K562 (cell line): Measurements from ENCODE around the gene ACR. TPM values are rescaled to one million over a fixed set of nuclear protein-coding genes. Genes with fewer than 3 reads are reported as not detected.

Experiments used
- ATAC-seq: fragments of 200-7000 bp; cut with Tn5 transposase; 3 replicates; pipeline ENCODE4 v1.9.1; 2020; ENCODE audit warnings: moderate library complexity
- BruUV-seq: library from RNA; stranded (reverse); fragments of 400-500 nt; replicated peaks from 2 replicates; lab custom pipeline; 2021; lab: Mats Ljungman, UMichigan
- CTCF ChIA-PET: fragments of 300-600 bp; formaldehyde crosslinking; extraction: SDS; loops from one replicate; lab custom pipeline; 2021; ENCODE audit warnings: low intra/inter-chr PET ratio; lab: Yijun Ruan, JAX
- POLR2A ChIA-PET: fragments of 300-600, 350-650 bp; sonication (Branson Sonifier 250); formaldehyde crosslinking; extraction: SDS; loops from one replicate; lab custom pipeline; 2021; ENCODE audit warnings: antibody characterized with exemption, inconsistent platforms; lab: Yijun Ruan, JAX
- DNase-seq, 4 experiments: peaks; one replicate each; pipeline versions ENCODE4 v3.0.0 to v3.0.0-alpha.2; 2011 to 2018; ENCODE audit warnings: low spot score in 3 of 4, mixed read lengths in 3 of 4; ENCODE audit errors: extremely low read depth in 1 of 4
- FAIRE-seq: peaks from 2 replicates; lab custom pipeline; 2011; peaks lifted over from hg19 to GRCh38; lab: Jason Lieb, UNC
- H2AFZ ChIP-seq: 2 replicates; pipeline ENCODE4 v1.6.0; 2011; ENCODE audit warnings: low read depth, low read length, control low read depth, inconsistent platforms
- H3K27ac ChIP-seq: fragments of 200-600 bp; 3 replicates; pipeline ENCODE4 v1.8.0; 2011; ENCODE audit warnings: low read depth, mild to moderate bottlenecking, control low read depth, inconsistent platforms, low read length, moderate library complexity, mixed read lengths; ENCODE audit errors: extremely low read depth
- H3K27me3 ChIP-seq, 2 experiments: fragments of 300-600 bp in 1 of 2; 2 replicates in 1 of 2; 3 replicates in 1 of 2; pipeline versions ENCODE4 v1.6.0 to v1.8.0; 2011; ENCODE audit warnings: inconsistent platforms in 2 of 2, low read length in 2 of 2, mild to moderate bottlenecking in 1 of 2, mixed read lengths in 1 of 2, moderate library complexity in 1 of 2; ENCODE audit not compliant: control insufficient read depth in 2 of 2, insufficient read depth in 2 of 2
- H3K36me3 ChIP-seq: fragments of 300-600 bp; 3 replicates; pipeline ENCODE4 v1.8.0; 2011; ENCODE audit warnings: mild to moderate bottlenecking, low read length, inconsistent platforms; ENCODE audit not compliant: control insufficient read depth, insufficient read depth
- H3K4me1 ChIP-seq, 2 experiments: fragments of 200-600 bp in 1 of 2; replicated peaks in 1 of 2; 2 replicates in 1 of 2; 3 replicates in 1 of 2; pipeline versions ENCODE4 v1.5.1 to v1.8.0; 2011; ENCODE audit warnings: inconsistent platforms in 2 of 2, low read length in 2 of 2, mild to moderate bottlenecking in 1 of 2, mixed read lengths in 1 of 2, moderate library complexity in 1 of 2; ENCODE audit not compliant: control insufficient read depth in 2 of 2, insufficient read depth in 2 of 2
- H3K4me2 ChIP-seq: 2 replicates; pipeline ENCODE4 v1.6.1; 2011; ENCODE audit warnings: low read length, control low read depth, inconsistent platforms, mixed read lengths; ENCODE audit not compliant: insufficient read depth
- H3K4me3 ChIP-seq: fragments of 200-600 bp; sonication (generic), shearing (Covaris generic); 2 replicates; pipeline ENCODE4 v1.5.1; 2016; ENCODE audit warnings: control low read depth, inconsistent platforms
- H3K79me2 ChIP-seq: fragments of 200-600 bp; 3 replicates; pipeline ENCODE4 v1.8.0; 2011; ENCODE audit warnings: low read length, inconsistent platforms; ENCODE audit not compliant: control insufficient read depth, insufficient read depth
- H3K9ac ChIP-seq, 2 experiments: 2 replicates each; pipeline versions ENCODE4 v1.6.0 to v1.6.1; 2011; ENCODE audit warnings: low read depth in 2 of 2, low read length in 2 of 2, control low read depth in 1 of 2, inconsistent platforms in 1 of 2, mild to moderate bottlenecking in 1 of 2, mixed read lengths in 1 of 2; ENCODE audit not compliant: insufficient read depth in 1 of 2
- H3K9me1 ChIP-seq: one replicate; pipeline ENCODE4 v1.6.0; 2011; ENCODE audit warnings: inconsistent platforms, mild to moderate bottlenecking, low read length, moderate library complexity; ENCODE audit not compliant: control insufficient read depth, insufficient read depth
- H3K9me3 ChIP-seq: replicated peaks from 2 replicates; pipeline ENCODE4 v1.5.1; 2011; ENCODE audit warnings: low read depth, low read length, inconsistent platforms; ENCODE audit not compliant: control insufficient read depth, insufficient read depth
- H4K20me1 ChIP-seq: replicated peaks from 2 replicates; pipeline ENCODE4 v1.6.1; 2011; ENCODE audit warnings: low read length, inconsistent platforms, mixed read lengths; ENCODE audit not compliant: control insufficient read depth, insufficient read depth
- CCAR2 ChIP-seq: fragments of 200-400 bp; formaldehyde crosslinking; IDR thresholded peaks from 2 replicates; pipeline ENCODE4 v1.6.1; 2017; ENCODE audit warnings: mild to moderate bottlenecking, low read depth, low read length
- CREB1 ChIP-seq, 2 experiments: sonication (generic) in 1 of 2; formaldehyde crosslinking in 1 of 2; IDR thresholded peaks; 2 replicates each; pipeline versions ENCODE4 v1.6.1 to v1.8.0; 2012 to 2022; ENCODE audit warnings: inconsistent platforms in 1 of 2, mild to moderate bottlenecking in 1 of 2, missing genetic modification reagents in 1 of 2, moderate library complexity in 1 of 2
- HMG20B ChIP-seq: fragments of 250-450 bp; sonication (Bioruptor Pico); IDR thresholded peaks from 2 replicates; pipeline ENCODE4 v1.5.0; 2021; ENCODE audit warnings: mild to moderate bottlenecking
- NFRKB ChIP-seq: fragments of 450-650 bp; IDR thresholded peaks from 2 replicates; pipeline ENCODE4 v1.6.1; 2016; ENCODE audit warnings: low read depth
- NR1H2 ChIP-seq: sonication (generic); formaldehyde crosslinking; IDR thresholded peaks from 2 replicates; pipeline ENCODE4 v1.4.0; 2020; ENCODE audit warnings: mild to moderate bottlenecking, missing genetic modification reagents
- PPARD ChIP-seq: fragments of 250-450 bp; sonication (Bioruptor Pico); IDR thresholded peaks from 2 replicates; pipeline ENCODE4 v1.8.0; 2022; ENCODE audit warnings: inconsistent platforms, mild to moderate bottlenecking, moderate library complexity
- PRDM10 ChIP-seq: fragments of 450-650 bp; IDR thresholded peaks from 2 replicates; pipeline ENCODE4 v1.6.1; 2018; ENCODE audit not compliant: partially characterized antibody
- RFX7 ChIP-seq: fragments of 250-450 bp; sonication (Bioruptor Pico); IDR thresholded peaks from 2 replicates; pipeline ENCODE4 v1.5.1; 2021; ENCODE audit warnings: mild to moderate bottlenecking
- STAG1 ChIP-seq: sonication (generic); formaldehyde crosslinking; IDR thresholded peaks from 2 replicates; pipeline ENCODE4 v1.5.0; 2020; ENCODE audit warnings: missing genetic modification reagents, borderline replicate concordance
- ZFP91 ChIP-seq: sonication (generic); formaldehyde crosslinking; IDR thresholded peaks from 2 replicates; pipeline ENCODE4 v1.8.0; 2022; ENCODE audit warnings: mild to moderate bottlenecking, missing genetic modification reagents
- ZNF217 ChIP-seq: sonication (generic); formaldehyde crosslinking; IDR thresholded peaks from 2 replicates; pipeline ENCODE4 v1.8.0; 2022; ENCODE audit warnings: mild to moderate bottlenecking, missing genetic modification reagents
- ZNF512 ChIP-seq: IDR thresholded peaks from 2 replicates; pipeline ENCODE4 v1.6.1; 2016; ENCODE audit warnings: missing genetic modification characterization, missing compliant biosample characterization
- ZNF644 ChIP-seq: fragments of 200-800 bp; sonication (Bioruptor generic); IDR thresholded peaks from 2 replicates; pipeline ENCODE4 v1.6.1; 2016; ENCODE audit warnings: low read depth, missing genetic modification characterization, missing compliant biosample characterization
- WGBS: fragments of 100-300 bp; shearing (Covaris generic); methylation state at CpG from one replicate; pipeline ENCODE4 v1.1.6; 2016; ENCODE audit warnings: low coverage, mixed read lengths; ENCODE audit not compliant: insufficient coverage; ENCODE audit errors: missing lambda C conversion rate; 5-methylcytosine and 5-hydroxymethylcytosine counted together
- in situ Hi-C: fragments of 300-500 bp; cut with MboI; formaldehyde crosslinking; loops from 4 replicates; pipeline ENCODE4 v1.15.0; 2018; ENCODE audit warnings: inconsistent platforms, mixed read lengths
- intact Hi-C: fragments of 100-400 bp; cut with micrococcal nuclease; formaldehyde crosslinking; loops from 2 replicates; pipeline ENCODE4 v1.14.2; 2022
- polyA plus RNA-seq, 8 experiments: library from polyadenylated mRNA; depleted of rRNA in 4 of 8; stranded (reverse) in 5 of 8; unstranded in 3 of 8; fragments of >200 nt; fragmentation: Nextera tagmentation in 2 of 8; fragmentation: Illumina TruSeq in 1 of 8; extraction: Ambion mirVana in 2 of 8; extraction: Trizol in 1 of 8; gene quantifications; 2 replicates each; pipeline versions ENCODE4 v1.2.1 to v1.2.3, GENCODE V29; 2011 to 2014; ENCODE audit warnings: inconsistent platforms in 1 of 8, missing spikeins in 1 of 8
- total RNA-seq, 7 experiments: library from RNA; depleted of rRNA in 6 of 7; stranded (reverse); fragments of >200 nt in 6 of 7; fragmentation: Illumina TruSeq in 2 of 7; extraction: Trizol in 2 of 7; gene quantifications; 2 replicates each; pipeline versions ENCODE4 v1.2.1 to v1.2.3, GENCODE V29; 2011 to 2021; ENCODE audit warnings: low replicate concordance in 1 of 7

The ACR gene
- total and polyA plus RNA-seq, 9 of the 15 experiments (the other 6 are each of a cell fraction or from before 2014, with no cell fraction given) = not detected

GRCh38 chr22:50698546-50698945 is 39.5 kb upstream of the ACR start:
- no peak for DNase-seq
- no peak for ATAC-seq
- ChIA-PET CTCF (no interaction called here), POLR2A (no interaction called here)
- no peak overlapping the region for H3K4me2 ChIP-seq
- no peaks in the 10 kb centered on the region for H4K20me1 ChIP-seq
- H3K9me1 ChIP-seq = no peaks in the 10 kb centered on the region
- FAIRE-seq = no peak
- H3K4me3 ChIP-seq = no peak overlapping the region
- no peak overlapping the region for H2AFZ ChIP-seq
- no peak overlapping the region for H3K9ac ChIP-seq
- intact Hi-C loops = no loop called here
- in situ Hi-C loops = loop anchor here (5.0 kb wide), 1 partner anchor 56 kb away; no protein-coding TSS in a partner anchor
- H3K9me3 ChIP-seq = no peaks in the 10 kb centered on the region
- no CpG with 5 or more reads among the region's 12 CpGs for WGBS
- H3K4me1 ChIP-seq = peaks cover 0 to 17% of the 10 kb centered on the region in 2 experiments; a peak in 1 of 5 replicates
- H3K79me2 ChIP-seq = no peaks in the 10 kb centered on the region
- no peak overlapping the region for H3K27ac ChIP-seq
- no TSS peak for BruUV-seq
- no peaks in the 10 kb centered on the region for H3K36me3 ChIP-seq
- peaks cover 6 to 33% of the 10 kb centered on the region in 2 experiments; a peak in 4 of 5 replicates for H3K27me3 ChIP-seq
- TF ChIP-seq ZFP91 (CRISPR knock-in tag) (no peak), CCAR2 (no peak), STAG1 (CRISPR knock-in tag) (no peak), ZNF512 (tag) (no peak), NFRKB (no peak), RFX7 (CRISPR knock-in tag) (no peak), PRDM10 (no peak), ZNF644 (tag) (no peak), HMG20B (CRISPR knock-in tag) (no peak), CREB1 (IDR thresholded peaks at IDR 0.05) (no peak), CREB1 (CRISPR knock-in tag; IDR thresholded peaks at IDR 0.05) (no peak), ZNF217 (CRISPR knock-in tag) (no peak), NR1H2 (no peak), PPARD (CRISPR knock-in tag) (no peak)
